Karpas-422 (cell line): ENCODE data around the gene P2RX6. TPM values are rescaled to one million over a fixed set of nuclear protein-coding genes. Genes with fewer than 3 reads are reported as not detected.
"Not testable (repeated sequence)": the region's sequence is repeated elsewhere in the genome, so short reads cannot be mapped to it uniquely, and the experiment has no call there.

ENCODE experiments used
- DNase-seq: peaks from one replicate; pipeline ENCODE4 v3.0.0-alpha.2; 2015
- H2AFZ ChIP-seq: fragments of 200-600 bp; sonication (generic); 2 replicates; pipeline ENCODE4 v1.6.1; 2014; ENCODE audit warnings: antibody characterized with exemption, low read length, mixed read lengths
- H3K27ac ChIP-seq: fragments of 200-600 bp; sonication (generic); 2 replicates; pipeline ENCODE4 v1.5.1; 2014; ENCODE audit warnings: mild to moderate bottlenecking, low read length, moderate library complexity
- H3K27me3 ChIP-seq: fragments of 200-600 bp; sonication (generic); 2 replicates; pipeline ENCODE4 v1.6.1; 2014; ENCODE audit warnings: low read length, mixed read lengths
- H3K36me3 ChIP-seq: fragments of 200-600 bp; sonication (generic); 2 replicates; pipeline ENCODE4 v1.6.1; 2014; ENCODE audit warnings: low read length, mixed read lengths; ENCODE audit not compliant: insufficient read depth
- H3K4me1 ChIP-seq: fragments of 200-600 bp; sonication (generic); 2 replicates; pipeline ENCODE4 v1.6.1; 2014; ENCODE audit warnings: mild to moderate bottlenecking, low read length, mixed read lengths
- H3K4me2 ChIP-seq: fragments of 200-600 bp; sonication (generic); 2 replicates; pipeline ENCODE4 v1.6.1; 2014; ENCODE audit warnings: low read length, low read depth, mild to moderate bottlenecking; ENCODE audit not compliant: poor library complexity, severe bottlenecking
- H3K4me3 ChIP-seq: fragments of 200-600 bp; sonication (generic); 2 replicates; pipeline ENCODE4 v1.5.1; 2014; ENCODE audit warnings: mild to moderate bottlenecking, antibody characterized with exemption, low read length, mixed read lengths
- H3K79me2 ChIP-seq: fragments of 200-600 bp; sonication (generic); 2 replicates; pipeline ENCODE4 v1.6.1; 2014; ENCODE audit warnings: mild to moderate bottlenecking, low read length, mixed read lengths
- H3K9ac ChIP-seq: fragments of 200-600 bp; sonication (generic); 2 replicates; pipeline ENCODE4 v1.6.0; 2014; ENCODE audit warnings: low read length
- H3K9me2 ChIP-seq: fragments of 200-600 bp; sonication (generic), shearing (Covaris generic); replicated peaks from 2 replicates; pipeline ENCODE4 v1.6.0; 2014; ENCODE audit warnings: mild to moderate bottlenecking, low read length, moderate library complexity; ENCODE audit not compliant: insufficient read depth
- H3K9me3 ChIP-seq: fragments of 300-700, 200-600 bp; sonication (generic); 2 replicates; pipeline ENCODE4 v1.6.1; 2014; ENCODE audit warnings: low read length, mixed read lengths
- H4K20me1 ChIP-seq: fragments of 200-600 bp; sonication (generic); 2 replicates; pipeline ENCODE4 v1.6.1; 2014; ENCODE audit warnings: mild to moderate bottlenecking, antibody characterized with exemption, low read length, low read depth; ENCODE audit not compliant: insufficient read depth
- total RNA-seq: library from RNA; depleted of rRNA; stranded (reverse); fragments of >200 nt; shearing (Covaris generic); gene quantifications from 2 replicates; pipeline ENCODE4 v1.2.3, GENCODE V29; 2014; ENCODE audit warnings: low replicate concordance

The P2RX6 gene
- total RNA-seq, 1 experiment from 2014 or later, result 1.6 TPM

DNA sequence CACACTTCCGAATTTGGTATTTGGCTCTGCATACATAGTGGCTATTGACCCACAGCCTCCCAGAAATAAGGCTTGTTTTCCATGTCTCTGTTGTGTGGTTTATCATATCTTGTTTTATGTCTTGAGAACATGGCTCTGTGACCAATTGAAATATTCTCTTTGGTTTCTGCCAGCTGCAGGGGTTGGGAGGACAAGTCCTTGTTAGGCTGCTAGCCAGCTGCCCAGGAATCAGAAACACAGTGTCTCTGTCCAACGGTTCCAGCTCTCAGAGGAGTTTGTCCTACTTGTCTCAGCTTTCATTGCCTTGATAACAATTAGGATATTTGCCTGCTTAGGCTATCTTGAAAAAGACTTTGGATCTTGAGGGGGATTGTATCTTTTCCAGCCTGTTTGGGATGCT, 23.4 kb downstream of the P2RX6 start:
- Histone ChIP-seq H3K79me2 (no peaks in the 10 kb centered on the region), H3K4me1 (0 out of 2 replicates have a peak, but pooled peaks cover under 1% of the 10 kb centered on the region), H3K4me2 (no peak overlapping the region), H3K4me3 (no peak overlapping the region), H3K9me3 (no peaks in the 10 kb centered on the region), H3K36me3 (no peaks in the 10 kb centered on the region), H3K9ac (no peak overlapping the region), H3K9me2 (no peaks in the 10 kb centered on the region), H3K27me3 (no peaks in the 10 kb centered on the region), H3K27ac (no peak overlapping the region), H2AFZ (no peak overlapping the region), H4K20me1 (no peaks in the 10 kb centered on the region)
- no peak for DNase-seq

DNA sequence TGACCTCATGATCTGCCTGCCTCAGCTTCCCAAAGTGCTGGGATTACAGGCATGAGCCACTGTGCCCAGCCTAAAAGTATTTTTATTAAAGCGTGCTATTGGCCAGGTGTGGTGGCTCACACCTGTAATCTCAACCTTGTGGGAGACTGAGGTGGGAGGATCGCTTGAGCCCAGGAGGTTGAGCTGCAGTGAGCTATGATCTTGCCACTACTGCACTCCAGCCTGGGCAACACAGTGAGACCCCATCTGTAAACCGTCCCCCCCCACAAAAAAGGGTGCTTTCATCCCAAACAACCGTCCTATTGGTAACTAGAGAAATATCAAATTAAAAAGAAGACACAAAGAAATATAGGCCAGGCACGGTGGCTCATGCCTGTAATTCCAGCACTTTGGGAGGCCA, 24.2 kb downstream of the P2RX6 start:
- H3K36me3 ChIP-seq, H3K4me1 ChIP-seq, H4K20me1 ChIP-seq, H3K9me3 ChIP-seq, H3K9me2 ChIP-seq, H3K27me3 ChIP-seq, H3K4me3 ChIP-seq, H3K27ac ChIP-seq, H3K79me2 ChIP-seq, DNase-seq, H3K9ac ChIP-seq, H3K4me2 ChIP-seq, H2AFZ ChIP-seq: not testable (repeated sequence)

DNA sequence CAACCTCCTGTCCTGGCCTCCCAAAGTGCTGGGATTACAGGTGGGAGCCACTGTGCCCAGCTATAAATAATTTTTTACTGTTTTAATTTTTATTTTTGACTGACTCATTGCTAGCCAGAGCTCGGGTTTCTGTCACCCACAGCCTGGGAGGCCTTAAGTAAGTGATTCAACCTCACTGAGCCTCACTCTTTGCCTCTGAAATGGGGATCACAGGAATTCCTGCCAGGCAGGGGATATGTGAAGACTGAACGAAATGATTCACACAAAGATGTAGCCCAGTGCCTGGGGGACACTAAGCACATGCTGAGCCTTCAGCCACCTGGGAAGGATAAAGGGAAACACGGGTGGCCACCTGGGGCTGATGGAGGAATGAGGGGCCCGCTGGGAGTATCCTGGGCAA, 27.0 kb downstream of the P2RX6 start:
- Histone ChIP-seq H4K20me1 (no peaks in the 10 kb centered on the region), H2AFZ (no peak overlapping the region), H3K27me3 (no peaks in the 10 kb centered on the region), H3K4me2 (no peak overlapping the region), H3K9me2 (no peaks in the 10 kb centered on the region), H3K79me2 (no peaks in the 10 kb centered on the region), H3K4me3 (no peak overlapping the region), H3K27ac (no peak overlapping the region), H3K36me3 (no peaks in the 10 kb centered on the region), H3K4me1 (peaks cover 27% of the 10 kb centered on the region), H3K9me3 (no peaks in the 10 kb centered on the region), H3K9ac (no peak overlapping the region)
- no peak for DNase-seq

DNA sequence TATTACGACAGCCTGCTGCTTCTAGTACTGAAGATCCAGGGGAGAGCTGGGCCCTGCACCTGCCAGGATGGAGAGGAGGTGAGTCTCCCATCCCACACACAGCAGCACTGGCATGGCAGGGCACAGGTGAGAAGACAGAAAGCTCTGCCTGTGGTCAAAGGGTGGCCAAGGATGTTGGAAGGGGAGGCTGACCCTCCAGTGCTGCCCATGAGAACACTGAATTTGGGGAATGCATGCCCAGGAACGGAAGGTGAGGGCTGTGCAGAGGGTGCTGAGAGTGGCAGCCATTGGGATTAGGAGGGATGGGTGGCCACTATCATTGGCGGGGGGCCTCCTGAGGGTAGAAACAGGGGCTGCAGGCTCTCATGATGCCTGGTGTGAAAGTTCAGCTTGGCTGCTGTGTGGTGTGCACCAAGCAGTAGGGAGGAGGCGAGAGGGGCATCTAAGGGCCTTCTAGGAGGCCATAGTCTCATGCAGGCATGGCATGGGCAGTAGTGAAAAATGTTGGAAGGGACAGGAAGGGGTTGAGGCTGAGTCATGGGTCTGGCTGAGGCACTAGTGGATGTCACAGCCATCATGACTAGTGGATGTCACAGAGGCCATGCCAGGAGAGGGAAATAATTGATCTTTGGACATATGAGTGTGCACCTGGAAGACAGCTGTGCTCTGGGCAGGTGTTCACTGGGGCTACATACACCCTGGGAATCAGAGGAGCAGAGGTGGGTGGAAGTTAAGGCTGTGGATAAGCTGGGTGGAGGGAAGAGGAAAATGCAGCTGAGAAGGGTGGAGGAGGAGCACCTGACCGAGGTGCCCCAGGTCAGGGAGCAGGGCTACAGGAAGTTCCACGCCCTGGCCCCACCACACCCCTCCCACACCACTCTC, 28.3 kb downstream of the P2RX6 start:
- Histone ChIP-seq H3K4me1 (peaks cover 27% of the 10 kb centered on the region), H4K20me1 (no peaks in the 10 kb centered on the region), H3K79me2 (no peaks in the 10 kb centered on the region), H3K9me2 (no peaks in the 10 kb centered on the region), H3K9ac (no peak overlapping the region), H3K4me2 (no peak overlapping the region), H3K27ac (no peak overlapping the region), H3K4me3 (no peak overlapping the region), H2AFZ (no peak overlapping the region), H3K36me3 (no peaks in the 10 kb centered on the region), H3K9me3 (no peaks in the 10 kb centered on the region), H3K27me3 (no peaks in the 10 kb centered on the region)
- no peak for DNase-seq

DNA sequence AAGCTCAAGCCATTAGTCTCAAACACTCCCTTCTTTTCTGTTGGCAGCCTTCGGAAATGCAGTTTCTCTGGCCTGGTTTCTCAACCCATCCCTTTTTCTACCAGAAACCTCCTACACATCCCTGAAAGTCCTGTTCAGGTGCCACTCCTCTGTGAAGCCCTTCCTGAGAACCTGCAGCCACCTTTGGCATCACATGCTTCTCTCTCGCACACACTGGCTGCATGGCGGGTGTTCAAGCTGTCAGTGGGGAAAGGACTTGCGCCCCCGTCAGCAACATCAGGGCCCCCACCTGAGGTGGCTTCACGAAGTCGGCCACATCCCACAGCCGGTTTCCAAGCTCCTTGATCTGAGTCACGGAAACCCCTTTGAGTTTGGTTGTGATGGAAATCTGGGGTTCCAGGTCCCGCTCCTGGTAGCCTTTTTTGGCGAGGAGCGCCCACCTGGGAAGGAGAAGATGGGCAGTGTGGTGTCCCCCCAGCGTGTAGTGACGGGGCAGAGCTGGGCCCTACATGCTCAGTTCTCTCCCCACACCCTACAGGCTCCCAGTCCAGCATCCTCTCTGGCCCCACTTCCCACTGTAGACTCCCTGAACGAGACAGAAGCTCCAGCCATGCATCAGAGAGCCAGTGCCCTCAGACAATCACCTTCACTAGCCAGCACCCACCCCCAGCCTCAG, 29.0 kb downstream of the P2RX6 start:
- no peaks in the 10 kb centered on the region for H3K36me3 ChIP-seq
- no peak for DNase-seq
- H2AFZ ChIP-seq, result no peak overlapping the region
- H3K27me3 ChIP-seq, result no peaks in the 10 kb centered on the region
- peaks cover 27% of the 10 kb centered on the region for H3K4me1 ChIP-seq
- H3K9me3 ChIP-seq, result no peaks in the 10 kb centered on the region
- H3K9me2 ChIP-seq, result no peaks in the 10 kb centered on the region
- no peaks in the 10 kb centered on the region for H4K20me1 ChIP-seq
- peak overlapping the region; percentile 60 for H3K9ac ChIP-seq
- H3K79me2 ChIP-seq, result no peaks in the 10 kb centered on the region
- H3K27ac ChIP-seq, result 0 out of 2 replicates have a peak overlapping the region, but pooled peaks have one; percentile 78
- H3K4me3 ChIP-seq, result peak overlapping the region; percentile 62; the same call in 1 of the 2 replicates
- H3K4me2 ChIP-seq, result peak overlapping the region; percentile 75

DNA sequence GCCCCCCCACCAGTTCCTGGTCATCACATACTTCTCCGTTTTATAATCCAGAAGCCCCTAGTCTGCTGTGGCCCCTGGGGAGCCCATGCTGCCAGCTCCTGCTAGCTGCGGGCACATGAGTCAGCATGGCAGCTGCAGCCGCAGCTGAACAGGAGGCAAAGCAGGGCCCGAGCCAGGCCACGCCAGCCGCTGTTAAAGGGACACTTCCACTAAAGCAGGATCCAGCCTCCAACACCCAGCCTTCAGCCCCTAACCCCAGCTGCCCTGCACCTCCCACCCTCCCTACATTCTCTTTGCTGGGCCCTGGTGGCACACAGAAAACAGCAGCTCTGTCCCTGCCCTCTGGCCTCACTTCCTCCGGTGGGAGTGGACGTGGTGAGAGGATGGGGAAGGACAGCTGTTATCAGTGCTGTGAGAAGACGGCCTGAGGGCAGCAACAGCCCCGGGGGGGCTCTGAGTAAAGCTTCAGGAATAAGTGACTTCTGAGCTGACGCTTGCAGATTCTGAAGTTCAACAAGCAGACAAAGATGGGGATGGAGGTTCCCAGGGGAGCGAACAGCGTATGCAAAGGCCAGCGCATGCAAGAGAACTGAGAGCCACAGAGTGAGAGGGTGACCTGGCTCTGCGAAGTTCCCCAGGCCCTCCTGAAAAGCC, 30.1 kb downstream of the P2RX6 start:
- peak overlapping the region; percentile 39; the same call in 1 of the 2 replicates for H2AFZ ChIP-seq
- no peaks in the 10 kb centered on the region for H3K36me3 ChIP-seq
- H3K4me3 ChIP-seq, result peak overlapping the region; percentile 62
- H3K27ac ChIP-seq, result peak overlapping the region; percentile 78
- H3K9me3 ChIP-seq, result no peaks in the 10 kb centered on the region
- peak overlapping the region; percentile 75 for H3K4me2 ChIP-seq
- peak; percentile 88 for DNase-seq
- H3K9ac ChIP-seq, result peak overlapping the region; percentile 60
- H4K20me1 ChIP-seq, result no peaks in the 10 kb centered on the region
- no peaks in the 10 kb centered on the region for H3K79me2 ChIP-seq
- no peaks in the 10 kb centered on the region for H3K9me2 ChIP-seq
- H3K27me3 ChIP-seq, result no peaks in the 10 kb centered on the region
- H3K4me1 ChIP-seq, result peaks cover 27% of the 10 kb centered on the region

DNA sequence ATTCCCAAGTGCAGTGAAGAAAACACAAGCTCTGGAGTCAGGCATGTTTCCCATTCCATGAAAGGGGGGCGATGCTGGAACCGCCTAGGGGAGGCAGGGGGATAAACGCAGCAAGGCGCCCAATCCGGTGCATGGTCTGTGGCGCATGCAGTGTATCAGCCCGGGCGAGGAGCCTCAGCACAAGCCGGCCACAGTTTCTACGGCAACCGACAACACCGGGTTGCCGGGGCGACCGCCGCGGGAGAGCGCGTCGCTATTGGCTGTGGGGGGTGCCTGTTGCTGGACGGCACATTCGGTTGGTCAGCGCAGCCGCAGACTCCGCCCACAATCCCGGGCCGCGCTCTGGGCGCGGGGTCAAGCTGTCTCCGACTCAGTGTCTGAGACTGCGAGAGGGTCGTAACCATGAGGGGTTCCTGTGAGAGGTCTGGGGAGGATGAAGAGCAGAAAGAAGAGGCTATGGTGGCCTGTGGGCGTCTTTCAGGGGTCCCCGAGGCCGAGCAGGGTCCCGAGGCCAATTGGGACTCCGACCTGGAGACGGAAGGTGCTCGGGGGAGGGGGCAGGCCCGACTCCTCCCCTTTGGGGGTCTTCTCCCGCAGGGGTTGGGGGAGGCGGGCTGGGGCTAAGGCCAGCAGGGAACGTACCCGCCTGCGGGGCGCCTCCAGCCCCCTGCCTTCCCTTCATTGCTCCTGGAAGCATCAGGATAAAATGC, 30.8 kb downstream of the P2RX6 start, which contains the start of gene LRRC74B:
Gene LRRC74B (plus strand): TSS at position 362 of the 710 bp plus-strand sequence. CDS start 41 bp downstream, at position 403.
- Histone ChIP-seq H4K20me1 (no peaks in the 10 kb centered on the region), H3K4me2 (peak within 1 kb of the TSS; percentile 75), H3K9ac (peak within 1 kb of the TSS; percentile 60), H3K79me2 (no peaks in the 10 kb centered on the region), H2AFZ (peak within 1 kb of the TSS; percentile 39; the same call in 1 of the 2 replicates), H3K27ac (peak within 1 kb of the TSS; percentile 78), H3K9me2 (no peaks in the 10 kb centered on the region), H3K27me3 (no peaks in the 10 kb centered on the region), H3K36me3 (no peaks in the 10 kb centered on the region), H3K9me3 (no peaks in the 10 kb centered on the region), H3K4me1 (peaks cover 27% of the 10 kb centered on the region), H3K4me3 (peak within 1 kb of the TSS; percentile 62)
- peak; percentile 96 for DNase-seq
